Adrenal gland (tissue), 12 donors: ENCODE measurements around the gene MTMR12. TPM values are rescaled to one million over a fixed set of nuclear protein-coding genes. Genes with fewer than 3 reads are reported as not detected.

Experiments used
- DNase-seq, 7 donors: peaks; one replicate each; pipeline ENCODE4 v3.0.0-alpha.2; 2019 to 2020
- H3K27ac ChIP-seq, 5 donors: fragments of 200-600 bp; sonication (generic) in 4 of 5; 1 replicate in 3 of 5; 2 replicates in 2 of 5; pipeline versions ENCODE4 v1.5.1 to v1.8.0; 2016 to 2020; ENCODE audit warnings: mild to moderate bottlenecking in 1 of 5
- H3K27me3 ChIP-seq: fragments of 200-600 bp; 2 replicates; pipeline ENCODE4 v1.8.0; 2021
- H3K36me3 ChIP-seq, 2 donors: fragments of 200-600 bp; replicated peaks in 1 of 2; 1 replicate in 1 of 2; 2 replicates in 1 of 2; pipeline versions ENCODE4 v1.5.1 to v1.8.0; 2018 to 2022
- H3K4me1 ChIP-seq, 2 donors: fragments of 200-600 bp; replicated peaks in 1 of 2; 1 replicate in 1 of 2; 2 replicates in 1 of 2; pipeline versions ENCODE4 v1.5.1 to v1.8.0; 2018 to 2021
- H3K4me3 ChIP-seq, 4 donors: fragments of 200-600 bp; sonication (generic) in 3 of 4; one replicate each; pipeline ENCODE4 v1.5.1; 2016 to 2018
- H3K9me3 ChIP-seq, 3 donors: fragments of 200-600 bp; sonication (generic) in 1 of 3; replicated peaks in 1 of 3; 1 replicate in 2 of 3; 2 replicates in 1 of 3; pipeline versions ENCODE4 v1.5.1 to v1.8.0; 2016 to 2021
- CTCF ChIP-seq, 6 experiments: fragments of 450-650 bp in 4 of 6; fragments of 200-600 bp in 2 of 6; sonication (generic) in 1 of 6; IDR thresholded peaks; 1 replicate in 5 of 6; 2 replicates in 1 of 6; pipeline versions ENCODE4 v1.5.1 to v1.8.0; 2016 to 2021; ENCODE audit warnings: antibody characterized with exemption in 6 of 6, mild to moderate bottlenecking in 2 of 6, moderate library complexity in 1 of 6
- POLR2A ChIP-seq, 2 donors: fragments of 450-650 bp; IDR thresholded peaks; one replicate each; pipeline ENCODE4 v1.6.1; 2017; ENCODE audit warnings: antibody characterized with exemption in 2 of 2, mild to moderate bottlenecking in 2 of 2, moderate library complexity in 1 of 2
- WGBS, 4 donors: extraction: QIAGEN DNeasy Blood & Tissue Kit in 2 of 4; methylation state at CpG; one replicate each; pipeline versions ENCODE4 v1.1.5 to v1.1.7; 2013 to 2017; 5-methylcytosine and 5-hydroxymethylcytosine counted together
- intact Hi-C, 2 donors: fragments of 100-400 bp; cut with DNase I; formaldehyde crosslinking; loops; one replicate each; pipeline versions ENCODE4 v1.14.1 to v1.15.0; 2022 to 2023
- polyA plus RNA-seq, 3 donors: library from polyadenylated mRNA; stranded (reverse); fragments of 200-250 nt in 2 of 3; fragments of 350-450 nt in 1 of 3; fragmentation: Illumina TruSeq in 1 of 3; extraction: RNeasy Lipid Tissue Mini Kit (QIAGEN cat#74804) in 1 of 3; gene quantifications; one replicate each; pipeline ENCODE4 v1.2.3, GENCODE V29; 2013 to 2014
- total RNA-seq, 9 donors: library from RNA; depleted of rRNA in 4 of 9; stranded (reverse); fragments of >200 nt in 4 of 9; fragments of 120-200 nt in 1 of 9; fragmentation: NEBNext Ultra II Directional in 1 of 9; extraction: Animal tissue kit (Norgen Biotek cat#: 25700) in 1 of 9; gene quantifications; one replicate each; pipeline versions ENCODE4 v1.1.0 to v1.2.4, GENCODE V29; 2013 to 2023
- donor health status: healthy with polysubstance abuse.
- donor health status: Bipolar disorder and iron deficiency.
- donor health status: DM: yes; HTN: yes; CAD: no.
- donor health status: DM: no; HTN: no; CAD: no.
- donor health status: DM: no; HTN: no; CAD: no.
- donor health status: DM: yes; HTN: yes; CAD: no.

The MTMR12 gene
- total and polyA plus RNA-seq, 12 donors = 4.5 to 30.7 (median 22.9) TPM

- intact Hi-C loops = loop anchor here in 1 of 2 donors (10.0 kb wide), 1 partner anchor 47 kb away; no protein-coding TSS in a partner anchor
- Histone ChIP-seq H3K27me3 (no peaks in the 10 kb centered on the region), H3K4me3 (no peak overlapping the region), H3K9me3 (no peaks in the 10 kb centered on the region), H3K4me1 (peaks cover 27 to 36% of the 10 kb centered on the region in 2 donors), H3K27ac (peak overlapping the region in 4 of 5 donors; percentile 18 to 60 (median 40)), H3K36me3 (peaks cover 0 to 10% of the 10 kb centered on the region in 2 donors)
- no peak for TF ChIP-seq CTCF (IDR thresholded peaks at IDR 0.05)
- TF ChIP-seq POLR2A (IDR thresholded peaks at IDR 0.05) = no peak
- peak in 1 of 7 donors; percentile 17 for DNase-seq
Observed at GRCh38 chr5:32277798-32278197, 34.9 kb downstream of the MTMR12 start.

GRCh38 chr5:32276173-32276853 is 36.4 kb downstream of the MTMR12 start:
- TF ChIP-seq POLR2A (IDR thresholded peaks at IDR 0.05) (no peak), CTCF (IDR thresholded peaks at IDR 0.05) (no peak)
- Histone ChIP-seq H3K4me3 (no peak overlapping the region), H3K27me3 (no peaks in the 10 kb centered on the region), H3K4me1 (peaks cover 25 to 32% of the 10 kb centered on the region in 2 donors), H3K36me3 (peaks cover 0 to 16% of the 10 kb centered on the region in 2 donors), H3K27ac (peak overlapping the region in 3 of 5 donors; percentile 8 to 56 (median 32)), H3K9me3 (no peaks in the 10 kb centered on the region)
- DNase-seq = peak in 1 of 7 donors; percentile 25
- intact Hi-C loops = loop anchor here in 1 of 2 donors (10.0 kb wide), 1 partner anchor 48 kb away; no protein-coding TSS in a partner anchor
- WGBS, 4 donors = 63 to 76% (median 70%) methylated on average over 4 of the region's 4 CpGs

GRCh38 chr5:32275396-32275741 is 37.4 kb downstream of the MTMR12 start:
- Histone ChIP-seq H3K4me1 (peaks cover 19 to 27% of the 10 kb centered on the region in 2 donors), H3K27ac (peak overlapping the region in 3 of 5 donors; percentile 8 to 71 (median 11)), H3K4me3 (no peak overlapping the region), H3K36me3 (peaks cover 0 to 22% of the 10 kb centered on the region in 2 donors), H3K27me3 (no peaks in the 10 kb centered on the region), H3K9me3 (no peaks in the 10 kb centered on the region)
- DNase-seq = peak in 1 of 7 donors; percentile 24
- no peak for TF ChIP-seq CTCF (IDR thresholded peaks at IDR 0.05)
- no peak for TF ChIP-seq POLR2A (IDR thresholded peaks at IDR 0.05)
- WGBS, 4 donors = 81 to 90% (median 82%) methylated on average over 3 of the region's 3 CpGs
- intact Hi-C loops = loop anchor here in 1 of 2 donors (10.0 kb wide), 1 partner anchor 49 kb away; no protein-coding TSS in a partner anchor

GRCh38 chr5:32274548-32275395 is 38.0 kb downstream of the MTMR12 start:
- no peaks in the 10 kb centered on the region for H3K27me3 ChIP-seq
- H3K4me3 ChIP-seq = no peak overlapping the region
- intact Hi-C loops = loop anchor here in 1 of 2 donors (10.0 kb wide), 1 partner anchor 50 kb away; no protein-coding TSS in a partner anchor
- peak overlapping the region in 2 of 5 donors; percentile 43 to 71 for H3K27ac ChIP-seq
- 62 to 72% (median 67%) methylated on average over 11 of the region's 11 CpGs for whole genome bisulfite sequencing, 4 donors
- no peak for TF ChIP-seq CTCF (IDR thresholded peaks at IDR 0.05)
- TF ChIP-seq POLR2A (IDR thresholded peaks at IDR 0.05) = no peak
- H3K36me3 ChIP-seq = peaks cover 0 to 27% of the 10 kb centered on the region in 2 donors
- H3K4me1 ChIP-seq = peaks cover 19 to 27% of the 10 kb centered on the region in 2 donors
- no peaks in the 10 kb centered on the region for H3K9me3 ChIP-seq
- peak in 1 of 7 donors; percentile 49 for DNase-seq
